ENCODE results near the gene COG3. TPM values are rescaled to one million over a fixed set of nuclear protein-coding genes. Genes with fewer than 3 reads are reported as not detected.

COG3 gene
- total and polyA plus RNA-seq, 12 donors: 21.9 to 70.1 (median 34.0) TPM

DNA sequence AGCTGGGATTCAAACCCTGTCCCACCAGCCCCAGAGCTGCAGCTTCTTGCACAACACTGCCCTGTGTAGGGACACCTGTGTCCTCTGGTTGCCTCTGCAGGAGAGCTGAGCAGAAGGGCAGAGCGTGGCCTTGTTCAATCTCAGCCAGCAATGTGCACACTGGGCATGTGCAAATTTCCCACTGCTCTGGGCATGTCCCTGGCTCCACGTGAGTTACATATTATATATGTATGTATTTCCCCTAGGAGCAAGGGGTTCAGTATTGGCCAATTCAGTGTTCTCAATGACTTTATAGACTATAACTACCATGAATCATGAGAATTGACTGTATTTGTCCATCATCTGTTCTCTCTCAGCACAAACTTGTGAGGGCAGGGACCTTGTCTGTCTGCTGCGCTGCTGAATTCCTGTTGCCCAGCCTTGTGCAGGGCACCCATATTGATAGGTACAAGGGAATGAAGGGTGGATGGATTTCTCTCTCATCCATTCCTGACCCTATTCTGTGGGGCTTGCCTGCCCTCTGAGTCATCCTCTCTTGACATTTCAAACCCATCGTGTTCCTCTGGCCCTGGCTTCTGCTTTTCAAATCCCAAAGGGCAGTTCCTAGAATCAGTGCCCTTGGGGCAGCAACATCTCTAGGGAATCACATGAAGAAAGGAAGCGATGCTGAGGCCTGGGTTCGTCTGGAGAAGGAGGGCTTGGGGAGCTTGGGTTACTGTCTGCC, 81.1 kb downstream of the COG3 start:
- Histone ChIP-seq H3K36me3 (replicated peaks in 1 of 2) (no peaks in the 10 kb centered on the region), H3K9me3 (replicated peaks in 1 of 3) (no peaks in the 10 kb centered on the region), H3K4me1 (replicated peaks in 1 of 2) (no peaks in the 10 kb centered on the region), H3K4me3 (no peak overlapping the region), H3K27ac (no peak overlapping the region), H3K27me3 (no peaks in the 10 kb centered on the region)
- intact Hi-C loops (cut with DNase I): no loop called here
- DNase-seq: no peak
- 66 to 68% (median 67%) methylated on average over 6 of the region's 6 CpGs for WGBS, 4 donors
- TF ChIP-seq, protein P1, sequence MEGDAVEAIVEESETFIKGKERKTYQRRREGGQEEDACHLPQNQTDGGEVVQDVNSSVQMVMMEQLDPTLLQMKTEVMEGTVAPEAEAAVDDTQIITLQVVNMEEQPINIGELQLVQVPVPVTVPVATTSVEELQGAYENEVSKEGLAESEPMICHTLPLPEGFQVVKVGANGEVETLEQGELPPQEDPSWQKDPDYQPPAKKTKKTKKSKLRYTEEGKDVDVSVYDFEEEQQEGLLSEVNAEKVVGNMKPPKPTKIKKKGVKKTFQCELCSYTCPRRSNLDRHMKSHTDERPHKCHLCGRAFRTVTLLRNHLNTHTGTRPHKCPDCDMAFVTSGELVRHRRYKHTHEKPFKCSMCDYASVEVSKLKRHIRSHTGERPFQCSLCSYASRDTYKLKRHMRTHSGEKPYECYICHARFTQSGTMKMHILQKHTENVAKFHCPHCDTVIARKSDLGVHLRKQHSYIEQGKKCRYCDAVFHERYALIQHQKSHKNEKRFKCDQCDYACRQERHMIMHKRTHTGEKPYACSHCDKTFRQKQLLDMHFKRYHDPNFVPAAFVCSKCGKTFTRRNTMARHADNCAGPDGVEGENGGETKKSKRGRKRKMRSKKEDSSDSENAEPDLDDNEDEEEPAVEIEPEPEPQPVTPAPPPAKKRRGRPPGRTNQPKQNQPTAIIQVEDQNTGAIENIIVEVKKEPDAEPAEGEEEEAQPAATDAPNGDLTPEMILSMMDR (IDR thresholded peaks at IDR 0.05): no peak
- TF ChIP-seq POLR2A (IDR thresholded peaks at IDR 0.05): no peak

DNA sequence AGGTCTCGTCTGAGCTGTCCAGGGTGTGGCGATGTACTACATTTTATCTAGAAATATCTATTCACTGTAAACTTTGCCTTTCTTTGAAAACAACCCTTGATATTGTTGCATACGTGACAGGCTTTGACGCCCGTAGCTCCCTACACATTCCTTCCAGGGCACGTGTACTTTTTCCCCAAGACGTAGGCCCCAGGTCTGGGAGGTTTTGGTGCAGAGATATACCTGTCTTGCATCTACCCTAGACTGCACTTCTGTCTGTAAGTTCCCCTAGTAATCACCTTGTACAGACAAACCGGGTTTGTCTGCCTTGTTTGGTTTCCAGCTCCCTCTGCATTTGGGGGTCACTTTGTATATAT, 81.6 kb downstream of the COG3 start:
- intact Hi-C loops (cut with DNase I): no loop called here

DNA sequence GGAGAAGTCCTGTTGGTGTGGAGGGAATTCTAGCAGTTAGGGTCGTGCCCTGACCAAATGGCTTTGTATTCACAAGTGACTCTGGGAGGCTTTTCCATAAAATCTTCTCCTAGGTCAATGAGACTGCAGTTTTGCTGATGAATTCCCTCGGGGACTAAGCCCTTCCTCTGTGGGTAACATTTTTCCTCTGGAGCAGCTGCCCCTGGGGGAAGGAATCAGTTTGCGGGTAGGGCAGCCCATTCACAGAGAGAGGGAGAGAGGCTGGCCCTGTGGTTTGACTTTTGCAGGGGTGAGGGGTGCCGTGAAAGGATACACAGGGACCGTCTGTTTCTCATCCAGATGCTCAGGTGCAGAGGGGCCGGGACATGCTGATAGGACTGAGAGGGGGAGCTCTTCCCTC, 83.5 kb downstream of the COG3 start:
- H3K9me3 ChIP-seq (replicated peaks in 1 of 3): no peaks in the 10 kb centered on the region
- TF ChIP-seq, protein P1 (IDR thresholded peaks at IDR 0.05): no peak
- no peak for TF ChIP-seq POLR2A (IDR thresholded peaks at IDR 0.05)
- intact Hi-C loops (cut with DNase I): no loop called here
- no peak overlapping the region for H3K27ac ChIP-seq
- H3K36me3 ChIP-seq (replicated peaks in 1 of 2): no peaks in the 10 kb centered on the region
- no peak for DNase-seq
- no peaks in the 10 kb centered on the region for H3K27me3 ChIP-seq
- no peak overlapping the region for H3K4me3 ChIP-seq
- 67 to 82% (median 72%) methylated on average over 6 of the region's 6 CpGs for WGBS, 4 donors
- no peaks in the 10 kb centered on the region for H3K4me1 ChIP-seq (replicated peaks in 1 of 2)

More for the DNA sequence above, 81.6 kb downstream of the COG3 start:
- DNase-seq: no peak
- no peaks in the 10 kb centered on the region for H3K4me1 ChIP-seq (replicated peaks in 1 of 2)
- H3K9me3 ChIP-seq (replicated peaks in 1 of 3): no peaks in the 10 kb centered on the region
- no peaks in the 10 kb centered on the region for H3K27me3 ChIP-seq
- H3K4me3 ChIP-seq: no peak overlapping the region
- no peaks in the 10 kb centered on the region for H3K36me3 ChIP-seq (replicated peaks in 1 of 2)
- no peak overlapping the region for H3K27ac ChIP-seq
- 87 to 92% (median 89%) methylated on average over 8 of the region's 8 CpGs for WGBS, 4 donors
- no peak for TF ChIP-seq POLR2A (IDR thresholded peaks at IDR 0.05)
- TF ChIP-seq, protein P1 (IDR thresholded peaks at IDR 0.05): no peak

DNA sequence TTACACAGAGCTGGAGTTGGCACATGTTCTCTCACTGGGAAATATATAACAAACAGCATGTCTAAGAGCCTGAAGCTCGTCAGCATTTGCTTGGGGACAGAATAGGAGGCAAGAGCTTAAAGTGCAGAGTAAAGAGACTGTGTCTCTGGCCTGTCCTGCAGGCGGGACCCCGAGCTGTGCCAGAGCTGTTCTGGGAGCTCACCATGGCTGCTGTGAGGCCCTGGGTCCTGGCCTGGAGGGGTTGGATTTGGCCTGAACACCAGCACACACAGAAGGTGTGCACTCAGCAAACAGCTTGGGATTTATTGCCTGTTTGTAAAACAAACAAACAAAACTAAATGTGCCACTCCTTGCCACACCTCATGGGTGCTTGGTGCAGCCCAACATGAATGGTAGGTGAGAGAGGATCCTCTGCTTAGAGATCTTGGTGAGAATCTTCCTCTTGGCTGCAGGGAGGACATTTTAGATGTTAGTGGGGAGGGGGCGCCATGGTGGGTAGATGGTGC, 89.9 kb downstream of the COG3 start:
- Histone ChIP-seq H3K36me3 (replicated peaks in 1 of 2) (no peaks in the 10 kb centered on the region), H3K27ac (no peak overlapping the region), H3K4me1 (replicated peaks in 1 of 2) (no peaks in the 10 kb centered on the region), H3K27me3 (no peaks in the 10 kb centered on the region), H3K9me3 (replicated peaks in 1 of 3) (no peaks in the 10 kb centered on the region), H3K4me3 (no peak overlapping the region)
- DNase-seq: no peak
- WGBS, 4 donors: 77 to 89% (median 84%) methylated on average over 2 to 4 of the region's 4 CpGs
- TF ChIP-seq, protein P1 (IDR thresholded peaks at IDR 0.05): no peak
- TF ChIP-seq POLR2A (IDR thresholded peaks at IDR 0.05): no peak
- intact Hi-C loops (cut with DNase I): no loop called here
